NCI-H146 treated with DMSO at 0.1 percent for 48 hours (cell line): ENCODE data around the gene C19orf73.
A peak's percentile ranks its signal among the peaks of the same experiment; 100 is the strongest.
"Not testable (repeated sequence)": the region's sequence is repeated elsewhere in the genome, so short reads cannot be mapped to it uniquely, and the experiment has no call there.

ENCODE experiments used
- DNase-seq: peaks from one replicate; lab custom pipeline; 2025; ENCODE audit not compliant: unreplicated experiment; lab: John Stamatoyannopoulos, UW

Gene C19orf73

GRCh38 chr19:49148784-49149651 lies 30.1 kb upstream of the C19orf73 start:
- DNase-seq = peak; percentile 69

- no peak for DNase-seq
Measured at GRCh38 chr19:49148044-49148682, 29.2 kb upstream of the C19orf73 start.

GRCh38 chr19:49146408-49146770 lies 27.4 kb upstream of the C19orf73 start:
- not testable (repeated sequence) for DNase-seq

- DNase-seq = peak; percentile 30
Measured at GRCh38 chr19:49145573-49146407, 26.8 kb upstream of the C19orf73 start.

GRCh38 chr19:49142866-49143335 lies 24.0 kb upstream of the C19orf73 start:
- peak; percentile 45 for DNase-seq

GRCh38 chr19:49141352-49141751 lies 22.4 kb upstream of the C19orf73 start:
- DNase-seq = no peak

GRCh38 chr19:49140951-49141350 lies 22.0 kb upstream of the C19orf73 start:
- DNase-seq = no peak

GRCh38 chr19:49136771-49137171 lies 17.8 kb upstream of the C19orf73 start:
- no peak for DNase-seq

- DNase-seq = no peak
Measured at GRCh38 chr19:49135686-49136085, 16.7 kb upstream of the C19orf73 start.

- peak; percentile 45 for DNase-seq
Measured at GRCh38 chr19:49133621-49134454, 14.9 kb upstream of the C19orf73 start.

GRCh38 chr19:49132974-49133609 lies 14.1 kb upstream of the C19orf73 start:
- DNase-seq = peak; percentile 32

- DNase-seq = no peak
Measured at GRCh38 chr19:49130325-49130724, 11.4 kb upstream of the C19orf73 start.

GRCh38 chr19:49129238-49129583 lies 10.3 kb upstream of the C19orf73 start:
- no peak for DNase-seq

GRCh38 chr19:49128545-49129237 lies 9.7 kb upstream of the C19orf73 start:
- peak; percentile 69 for DNase-seq

GRCh38 chr19:49127674-49128544 lies 9.0 kb upstream of the C19orf73 start:
- peak; percentile 84 for DNase-seq

- not testable (repeated sequence) for DNase-seq
Measured at GRCh38 chr19:49127225-49127624, 8.3 kb upstream of the C19orf73 start.

GRCh38 chr19:49126575-49126974 lies 7.6 kb upstream of the C19orf73 start:
- DNase-seq = no peak

- DNase-seq = peak; percentile 25
Measured at GRCh38 chr19:49125025-49125731, 6.2 kb upstream of the C19orf73 start.
